Vagina (tissue), 2 donors: Measurements from ENCODE around the gene THAP4. TPM values are rescaled to one million over a fixed set of nuclear protein-coding genes. Genes with fewer than 3 reads are reported as not detected.

Experiments
- DNase-seq, 2 donors: peaks; one replicate each; pipeline ENCODE4 v3.0.0-alpha.2; 2017; ENCODE audit errors: extremely low spot score in 2 of 2
- H3K27ac ChIP-seq: fragments of 200-600 bp; sonication (generic); one replicate; pipeline ENCODE4 v1.5.1; 2019
- H3K27me3 ChIP-seq: fragments of 200-600 bp; sonication (generic); one replicate; pipeline ENCODE4 v1.5.1; 2019
- H3K36me3 ChIP-seq, 2 donors: fragments of 200-600 bp; sonication (generic); one replicate each; pipeline ENCODE4 v1.5.1; 2017 to 2019
- H3K4me1 ChIP-seq: fragments of 200-600 bp; sonication (generic); one replicate; pipeline ENCODE4 v1.5.1; 2019
- H3K4me3 ChIP-seq, 2 donors: fragments of 200-600 bp; sonication (generic); 1 replicate in 1 of 2; 2 replicates in 1 of 2; pipeline ENCODE4 v1.5.1; 2016 to 2019
- H3K9me3 ChIP-seq: fragments of 200-600 bp; sonication (generic); one replicate; pipeline ENCODE4 v1.5.1; 2019
- POLR2A ChIP-seq, 2 donors: fragments of 450-650 bp; IDR thresholded peaks; one replicate each; pipeline ENCODE4 v1.6.1; 2017; ENCODE audit warnings: antibody characterized with exemption in 2 of 2, mild to moderate bottlenecking in 2 of 2, moderate library complexity in 2 of 2
- POLR2AphosphoS5 ChIP-seq, 2 donors: sonication (generic); formaldehyde crosslinking; IDR thresholded peaks; one replicate each; pipeline ENCODE4 v1.9.0; 2017; ENCODE audit warnings: antibody characterized with exemption in 2 of 2, mild to moderate bottlenecking in 2 of 2, low read depth in 1 of 2; ENCODE audit not compliant: insufficient read depth in 1 of 2
- intact Hi-C: fragments of 100-400 bp; cut with DNase I; formaldehyde crosslinking; loops from one replicate; pipeline ENCODE4 v1.15.1; 2023
- total RNA-seq: library from RNA; depleted of rRNA; stranded (reverse); fragments of >200 nt; gene quantifications from one replicate; pipeline ENCODE4 v1.2.3, GENCODE V29; 2016
- TF ChIP-seq, protein P1 (sequence below), 3 experiments: fragments of 450-650 bp in 2 of 3; fragments of 200-600 bp in 1 of 3; sonication (generic) in 1 of 3; IDR thresholded peaks; one replicate each; pipeline ENCODE4 v1.5.1; 2017 to 2019; ENCODE audit warnings: antibody characterized with exemption in 3 of 3, mild to moderate bottlenecking in 2 of 3, moderate library complexity in 2 of 3

THAP4 gene
- total RNA-seq, 1 donor from 2014 or later, result 44.4 TPM

- peak overlapping the region; percentile 42 for H3K27ac ChIP-seq
- no peaks in the 10 kb centered on the region for H3K36me3 ChIP-seq
- DNase-seq, result no peak
- TF ChIP-seq POLR2AphosphoS5 (IDR thresholded peaks at IDR 0.05; ENCODE audit: insufficient read depth in 1 of 2, low read depth in 1 of 2) (no peak), POLR2A (IDR thresholded peaks at IDR 0.05) (no peak)
- TF ChIP-seq, protein P1, sequence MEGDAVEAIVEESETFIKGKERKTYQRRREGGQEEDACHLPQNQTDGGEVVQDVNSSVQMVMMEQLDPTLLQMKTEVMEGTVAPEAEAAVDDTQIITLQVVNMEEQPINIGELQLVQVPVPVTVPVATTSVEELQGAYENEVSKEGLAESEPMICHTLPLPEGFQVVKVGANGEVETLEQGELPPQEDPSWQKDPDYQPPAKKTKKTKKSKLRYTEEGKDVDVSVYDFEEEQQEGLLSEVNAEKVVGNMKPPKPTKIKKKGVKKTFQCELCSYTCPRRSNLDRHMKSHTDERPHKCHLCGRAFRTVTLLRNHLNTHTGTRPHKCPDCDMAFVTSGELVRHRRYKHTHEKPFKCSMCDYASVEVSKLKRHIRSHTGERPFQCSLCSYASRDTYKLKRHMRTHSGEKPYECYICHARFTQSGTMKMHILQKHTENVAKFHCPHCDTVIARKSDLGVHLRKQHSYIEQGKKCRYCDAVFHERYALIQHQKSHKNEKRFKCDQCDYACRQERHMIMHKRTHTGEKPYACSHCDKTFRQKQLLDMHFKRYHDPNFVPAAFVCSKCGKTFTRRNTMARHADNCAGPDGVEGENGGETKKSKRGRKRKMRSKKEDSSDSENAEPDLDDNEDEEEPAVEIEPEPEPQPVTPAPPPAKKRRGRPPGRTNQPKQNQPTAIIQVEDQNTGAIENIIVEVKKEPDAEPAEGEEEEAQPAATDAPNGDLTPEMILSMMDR (IDR thresholded peaks at IDR 0.05), result no peak
- no peak overlapping the region for H3K4me3 ChIP-seq
- no peaks in the 10 kb centered on the region for H3K9me3 ChIP-seq
- H3K27me3 ChIP-seq, result no peaks in the 10 kb centered on the region
- intact Hi-C loops, result no loop called here
- peaks cover 45% of the 10 kb centered on the region for H3K4me1 ChIP-seq
These were observed 24.6 kb downstream of the THAP4 start for GRCh38 chr2:241612156-241613016.

DNA sequence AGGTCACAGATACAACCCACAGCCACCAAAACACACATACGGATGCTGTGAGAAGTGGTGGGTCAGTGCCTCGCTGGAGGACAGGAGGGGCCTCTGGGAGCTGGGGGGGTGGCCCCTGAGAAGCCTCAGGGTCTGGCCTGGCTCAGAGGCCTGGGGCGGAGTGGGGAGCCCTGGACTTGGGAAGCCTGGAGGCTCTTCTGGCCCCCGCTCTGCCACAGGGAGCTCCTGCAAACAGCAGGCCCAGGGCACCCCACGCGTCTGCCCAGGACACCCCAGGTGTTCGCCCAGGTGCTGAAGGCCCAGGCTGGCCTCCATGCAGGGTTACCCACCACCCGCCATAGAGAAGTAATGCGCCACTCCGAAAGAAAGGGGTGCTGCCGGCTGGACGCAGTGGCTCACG, 25.9 kb downstream of the THAP4 start:
- no peak for DNase-seq
- Histone ChIP-seq H3K4me1 (peaks cover 34% of the 10 kb centered on the region), H3K27ac (peak overlapping the region; percentile 79), H3K36me3 (peaks cover 0 to 3% of the 10 kb centered on the region in 2 donors), H3K27me3 (no peaks in the 10 kb centered on the region), H3K4me3 (no peak overlapping the region), H3K9me3 (no peaks in the 10 kb centered on the region)
- TF ChIP-seq POLR2AphosphoS5 (IDR thresholded peaks at IDR 0.05; ENCODE audit: insufficient read depth in 1 of 2, low read depth in 1 of 2) (no peak), POLR2A (IDR thresholded peaks at IDR 0.05) (no peak)
- TF ChIP-seq, protein P1 (IDR thresholded peaks at IDR 0.05), result no peak
- intact Hi-C loops, result no loop called here

DNA sequence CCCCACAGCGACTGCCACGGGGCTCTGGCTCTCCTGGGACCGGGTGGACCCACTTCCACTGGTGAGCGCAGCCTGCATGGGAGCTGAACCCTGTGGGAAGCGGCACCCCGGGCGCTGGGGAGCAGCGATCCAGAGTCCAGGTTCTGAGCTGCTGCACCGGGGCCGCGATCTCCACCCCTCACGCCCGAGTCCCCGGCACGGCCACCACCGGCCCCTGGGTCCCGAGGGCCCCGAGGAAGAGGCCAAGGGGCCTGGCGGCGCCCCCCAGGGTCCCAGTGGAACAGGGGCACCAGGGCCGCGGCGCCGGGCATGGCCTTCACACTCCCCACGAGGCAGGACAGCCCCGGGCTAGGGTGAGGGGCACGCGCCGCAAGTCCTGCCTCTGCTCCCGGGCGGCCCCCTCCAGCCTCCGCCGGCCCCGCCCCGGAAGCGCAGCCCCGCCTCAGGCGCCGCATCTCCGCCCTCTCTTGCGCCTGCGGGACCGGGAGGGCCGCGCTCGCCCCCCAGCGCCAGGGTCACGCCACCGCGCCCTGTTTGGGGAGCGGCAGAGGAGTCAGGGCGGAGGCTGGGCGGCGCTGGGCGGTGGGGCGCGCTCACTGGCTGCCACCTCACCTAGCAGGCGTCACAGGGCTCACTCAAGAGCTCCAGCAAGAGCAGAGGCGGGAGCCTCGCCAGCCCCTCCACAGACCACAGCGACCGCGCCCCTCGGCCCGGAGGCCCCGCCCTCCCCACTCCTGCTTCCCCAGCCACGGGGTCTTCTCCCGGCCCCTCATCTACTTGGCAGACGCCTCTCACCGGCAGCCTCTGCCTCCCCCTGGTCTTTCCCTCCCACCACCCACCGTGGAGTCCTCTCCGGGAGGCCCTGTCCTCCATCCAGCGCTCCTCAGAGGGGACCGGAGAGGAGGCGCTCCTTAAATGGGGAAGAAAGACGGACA, 26.8 kb downstream of the THAP4 start:
- intact Hi-C loops, result no loop called here
- Histone ChIP-seq H3K4me1 (peaks cover 34% of the 10 kb centered on the region), H3K9me3 (no peaks in the 10 kb centered on the region), H3K4me3 (peak overlapping the region; percentile 55 to 61), H3K36me3 (peaks cover 0 to 10% of the 10 kb centered on the region in 2 donors), H3K27me3 (no peaks in the 10 kb centered on the region), H3K27ac (peak overlapping the region; percentile 79)
- DNase-seq, result no peak
- TF ChIP-seq POLR2A (IDR thresholded peaks at IDR 0.05) (no peak), POLR2AphosphoS5 (IDR thresholded peaks at IDR 0.05; ENCODE audit: insufficient read depth in 1 of 2, low read depth in 1 of 2) (peak in 1 of 2 donors; percentile 61)
- TF ChIP-seq, protein P1 (IDR thresholded peaks at IDR 0.05), result peak; percentile 24 to 45 (median 36)

DNA sequence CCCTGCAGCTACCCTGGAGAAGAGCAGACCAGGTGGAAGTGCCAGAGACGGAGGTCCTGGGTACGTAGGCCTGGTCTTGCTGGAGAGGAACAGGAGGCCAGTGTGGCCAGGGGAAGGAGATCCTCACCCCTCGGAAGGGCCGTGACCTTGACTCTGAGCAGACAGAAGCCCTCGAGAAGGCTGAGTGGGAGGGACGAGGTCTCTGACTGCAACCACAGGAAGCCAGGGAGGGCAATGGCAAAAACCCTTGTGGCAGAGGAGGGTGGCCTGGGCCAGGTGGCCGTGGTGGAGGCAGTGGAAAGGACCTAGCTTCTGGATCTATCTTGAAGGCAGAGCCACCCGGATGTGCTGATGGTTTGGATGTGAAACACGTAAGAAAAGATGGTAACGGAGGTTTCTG, 28.1 kb downstream of the THAP4 start:
- no peaks in the 10 kb centered on the region for H3K27me3 ChIP-seq
- no peaks in the 10 kb centered on the region for H3K9me3 ChIP-seq
- peaks cover 0 to 18% of the 10 kb centered on the region in 2 donors for H3K36me3 ChIP-seq
- intact Hi-C loops, result no loop called here
- no peak overlapping the region for H3K27ac ChIP-seq
- no peak for DNase-seq
- peaks cover 34% of the 10 kb centered on the region for H3K4me1 ChIP-seq
- H3K4me3 ChIP-seq, result no peak overlapping the region
- TF ChIP-seq, protein P1 (IDR thresholded peaks at IDR 0.05), result no peak
- TF ChIP-seq POLR2A (IDR thresholded peaks at IDR 0.05), result no peak
